Forelimb muscle (tissue), 1 donor: ENCODE results near the gene SH3BP5L. TPM values are rescaled to one million over a fixed set of nuclear protein-coding genes. Genes with fewer than 3 reads are reported as not detected.

Experiments used
- DNase-seq: peaks from one replicate; pipeline ENCODE4 v3.0.0-alpha.2; 2013; ENCODE audit warnings: low read depth
- polyA plus RNA-seq: library from polyadenylated mRNA; unstranded; fragments of 120-200 nt; gene quantifications from one replicate; pipeline ENCODE4 v1.2.1, GENCODE V29; 2013; ENCODE audit not compliant: insufficient read length

SH3BP5L gene
- polyA plus RNA-seq: 17.9 TPM

DNA sequence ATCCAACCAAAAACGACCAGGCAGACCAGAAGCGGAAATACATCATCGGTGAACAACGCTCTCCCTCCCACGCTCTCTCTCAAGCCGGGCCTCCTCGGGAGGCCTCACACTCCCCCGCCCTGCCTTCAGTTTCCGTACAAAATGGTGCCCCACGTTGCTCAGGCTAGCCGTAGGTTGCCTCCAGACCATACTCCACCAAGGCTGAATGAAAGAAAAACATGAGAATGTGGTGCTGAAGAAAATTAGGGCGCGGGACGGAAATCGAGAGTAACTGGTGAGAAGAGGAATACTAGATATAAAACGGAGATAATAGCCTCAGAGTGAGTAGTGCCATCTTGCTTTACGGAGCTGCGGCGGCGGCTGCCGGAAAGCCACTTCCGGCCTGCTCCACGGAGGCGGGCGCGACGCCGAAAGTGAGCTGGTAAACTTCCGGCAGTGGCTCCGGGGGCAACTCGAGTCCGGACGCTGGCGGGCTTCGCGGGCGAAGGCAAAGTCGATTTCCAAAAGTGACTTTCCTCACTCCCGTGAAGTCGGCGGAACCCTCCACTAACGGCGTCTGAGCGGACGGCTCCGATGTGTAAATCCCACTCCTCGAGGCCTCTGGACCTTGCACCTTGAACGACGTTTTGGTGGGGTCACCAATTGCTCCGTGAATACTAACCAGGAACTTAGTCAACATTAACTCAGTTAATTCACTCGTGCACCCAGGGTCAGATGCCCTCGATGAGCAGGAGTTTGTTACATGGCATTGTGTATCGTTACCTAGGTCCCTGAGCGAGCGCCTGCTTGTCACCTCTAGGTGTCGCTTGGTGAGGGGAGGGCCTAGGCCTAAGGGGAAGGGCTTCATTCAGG is at the start of gene SH3BP5L:
Gene SH3BP5L, minus strand, starts transcription at position 7 of the 852 bp plus-strand sequence. CDS start 980 bp downstream, outside the sequence.
- DNase-seq: peak; percentile 97

DNA sequence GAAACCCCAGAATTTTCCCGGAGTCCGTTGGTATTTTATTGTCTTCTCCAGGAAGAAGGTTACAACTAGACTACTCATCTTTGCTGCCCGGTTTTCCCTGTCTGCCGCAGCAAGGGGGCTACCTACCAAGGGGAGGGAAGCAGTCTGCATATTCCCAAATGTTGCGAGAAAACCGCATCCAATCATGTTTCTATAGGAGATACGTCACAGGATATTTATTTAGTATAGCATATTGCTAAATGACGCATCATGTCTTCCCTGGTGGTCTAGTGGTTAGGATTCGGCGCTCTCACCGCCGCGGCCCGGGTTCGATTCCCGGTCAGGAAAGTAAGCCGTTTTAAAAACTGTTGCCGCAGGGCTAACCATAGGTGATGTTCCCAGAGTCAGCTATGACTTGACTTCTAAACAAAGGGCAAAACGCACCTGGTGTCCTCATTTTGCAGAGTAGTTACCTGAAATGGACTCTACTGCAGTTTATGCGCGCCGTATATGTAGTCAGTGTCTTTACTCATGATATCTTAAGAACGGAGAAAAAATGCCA is 48.3 kb upstream of the SH3BP5L start:
- DNase-seq: peak; percentile 89

DNA sequence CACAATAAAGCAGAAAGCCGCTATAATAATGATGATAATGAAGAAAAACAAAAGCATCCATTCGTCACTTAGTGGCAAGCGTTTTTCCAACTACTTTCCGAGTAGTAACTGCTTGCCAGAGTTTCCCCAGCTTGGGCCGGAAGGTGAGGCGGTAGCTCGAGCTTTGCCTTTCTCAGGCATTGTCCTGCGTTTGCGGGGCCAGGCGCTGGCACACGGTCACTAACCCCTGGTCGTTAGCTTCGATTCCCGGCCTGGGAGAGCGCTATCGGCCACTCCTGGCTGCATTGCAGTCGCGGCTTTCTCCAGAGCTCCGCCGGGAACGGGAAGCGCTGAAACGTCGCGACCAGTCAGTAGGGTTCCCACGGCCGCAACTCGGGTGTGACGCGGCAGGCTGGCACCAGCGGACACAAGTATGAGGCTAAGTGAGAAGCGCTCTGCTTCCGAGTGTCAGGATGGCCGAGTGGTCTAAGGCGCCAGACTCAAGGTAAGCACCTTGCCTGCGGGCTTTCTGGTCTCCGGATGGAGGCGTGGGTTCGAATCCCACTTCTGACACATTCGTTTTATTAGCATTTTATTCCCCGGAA is 47.8 kb upstream of the SH3BP5L start:
- DNase-seq: peak; percentile 87

DNA sequence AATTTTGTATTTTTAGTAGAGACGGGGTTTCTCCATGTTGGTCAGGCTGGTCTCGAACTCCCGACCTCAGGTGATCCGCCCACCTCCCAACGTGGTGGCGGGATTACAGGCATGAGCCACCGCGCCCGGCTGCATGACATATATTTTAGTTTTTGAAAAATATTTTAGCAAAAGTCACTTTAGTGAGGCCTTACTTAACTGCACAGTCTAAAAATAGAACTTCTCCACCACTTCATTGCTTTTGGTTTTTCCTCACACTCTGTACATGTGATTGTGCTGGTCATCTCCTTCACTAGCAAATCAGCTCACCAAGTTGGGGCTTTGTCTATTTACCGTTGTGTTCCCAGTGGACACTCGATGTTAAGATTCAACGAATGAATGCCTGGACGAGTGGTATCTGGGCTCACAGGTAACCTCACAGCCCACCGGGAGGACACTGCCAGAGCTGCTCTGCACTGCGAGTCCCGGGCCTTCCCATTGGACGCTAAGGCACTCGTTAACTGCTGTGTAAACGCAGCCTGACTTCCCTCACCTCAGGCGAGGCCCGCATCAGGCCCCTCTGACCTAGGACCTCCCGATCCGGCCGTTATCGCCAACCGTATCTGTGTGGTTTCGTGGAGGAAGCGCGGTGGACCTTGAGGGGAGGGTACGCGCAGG is 47.2 kb upstream of the SH3BP5L start:
- DNase-seq: no peak

DNA sequence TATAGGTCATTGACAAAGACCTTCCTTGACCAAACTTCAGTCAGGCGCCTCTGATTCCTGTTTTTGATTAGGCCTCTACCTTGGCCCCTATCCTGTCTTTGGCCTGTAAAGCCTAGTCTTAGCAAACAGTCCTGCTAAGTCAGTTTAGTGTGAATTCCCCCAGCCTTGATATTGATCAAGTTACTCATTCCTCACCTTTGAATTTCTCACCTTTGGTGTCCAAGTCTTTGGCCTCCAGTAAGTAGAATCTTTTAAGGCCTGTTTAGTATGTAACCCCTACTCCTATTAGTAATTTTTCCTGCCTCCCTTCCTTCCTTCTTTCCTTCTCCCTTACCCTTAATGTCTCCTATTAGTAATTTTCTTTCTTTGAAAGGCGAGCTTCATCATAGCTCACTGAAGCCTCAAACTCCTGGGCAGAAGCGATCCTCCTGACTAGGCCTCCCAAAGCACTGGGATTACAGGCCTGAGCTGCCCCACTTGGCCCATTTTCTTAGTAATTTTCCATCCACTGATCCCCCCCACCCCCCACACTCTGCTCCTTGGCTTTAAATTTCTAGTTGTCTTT is 46.2 kb upstream of the SH3BP5L start:
- no peak for DNase-seq

DNA sequence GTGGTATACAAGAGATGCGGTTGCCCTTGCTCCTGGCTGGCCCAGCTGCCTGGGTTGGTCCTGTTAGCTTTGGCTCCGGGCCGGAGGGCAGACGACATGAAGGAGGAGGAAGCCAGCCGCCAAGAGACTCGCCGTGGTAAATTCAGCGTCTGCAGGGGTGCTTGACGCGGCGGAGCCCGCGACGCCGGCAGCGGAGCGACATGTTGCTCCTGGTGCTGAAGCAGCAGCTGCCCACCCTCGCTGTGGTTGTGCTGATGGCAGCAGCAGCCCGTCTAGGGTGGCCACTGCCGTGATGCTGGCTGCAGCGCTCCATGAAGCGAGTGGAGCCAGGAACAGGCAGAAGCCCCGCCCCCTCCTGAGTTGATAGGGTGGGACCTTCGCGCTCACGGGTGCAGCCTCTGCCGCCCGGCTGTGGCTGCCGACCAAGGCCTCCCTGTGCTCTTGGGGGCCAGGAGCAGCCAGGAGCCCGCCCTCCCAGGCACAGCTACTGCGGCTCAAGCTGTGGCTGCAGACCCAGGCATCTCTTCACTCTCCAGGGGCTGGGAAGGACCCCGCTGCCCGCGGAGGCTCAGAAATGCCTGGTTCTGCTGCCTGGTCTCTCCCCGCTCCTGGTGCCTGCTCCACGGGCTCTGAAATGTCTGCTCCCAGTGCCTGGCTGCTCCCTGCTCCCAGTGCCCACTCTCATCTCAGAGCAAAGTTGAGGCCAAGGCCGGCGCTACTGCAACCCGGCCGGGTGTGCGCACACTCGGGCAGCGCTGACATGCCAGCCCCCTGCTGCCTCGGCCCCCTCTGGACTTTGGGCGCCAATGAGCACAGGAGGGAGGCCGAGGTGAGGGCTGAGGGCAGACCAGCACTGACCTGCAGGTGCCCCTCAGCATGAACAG is 37.5 kb upstream of the SH3BP5L start:
- no peak for DNase-seq

DNA sequence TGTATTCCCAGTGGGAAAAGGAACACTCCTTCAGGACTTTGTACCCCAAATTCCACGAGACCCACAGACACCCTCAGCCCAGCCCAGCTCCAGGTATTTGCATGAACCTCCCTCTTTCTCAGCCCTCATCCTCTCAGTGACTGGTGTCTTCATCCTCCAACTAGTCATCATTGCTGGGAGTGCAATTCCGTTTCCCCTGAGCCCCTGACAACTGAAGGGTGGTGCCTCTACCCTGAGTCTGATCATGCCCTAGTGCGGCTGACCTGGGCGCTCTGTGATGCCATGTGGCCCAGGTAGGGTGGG is 36.9 kb upstream of the SH3BP5L start:
- DNase-seq: no peak

DNA sequence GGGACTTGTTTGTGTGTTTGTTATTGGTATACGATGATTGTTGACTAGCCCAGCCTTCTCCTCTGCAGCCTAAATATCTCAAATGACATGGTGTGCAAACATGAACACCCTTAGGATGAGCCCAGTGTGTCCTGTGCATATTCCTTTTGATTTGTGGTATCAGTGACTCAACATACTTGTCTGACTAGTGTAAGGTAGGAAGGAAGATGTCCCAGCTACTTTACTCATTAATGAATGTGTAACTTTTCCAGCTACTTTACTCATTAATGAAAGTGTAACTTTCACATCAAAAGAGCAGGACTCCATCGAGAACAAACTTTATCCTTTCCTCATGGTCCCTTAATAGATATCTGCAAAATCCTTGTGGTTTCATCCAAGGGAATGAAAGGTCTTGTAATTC is 35.9 kb upstream of the SH3BP5L start:
- DNase-seq: no peak

DNA sequence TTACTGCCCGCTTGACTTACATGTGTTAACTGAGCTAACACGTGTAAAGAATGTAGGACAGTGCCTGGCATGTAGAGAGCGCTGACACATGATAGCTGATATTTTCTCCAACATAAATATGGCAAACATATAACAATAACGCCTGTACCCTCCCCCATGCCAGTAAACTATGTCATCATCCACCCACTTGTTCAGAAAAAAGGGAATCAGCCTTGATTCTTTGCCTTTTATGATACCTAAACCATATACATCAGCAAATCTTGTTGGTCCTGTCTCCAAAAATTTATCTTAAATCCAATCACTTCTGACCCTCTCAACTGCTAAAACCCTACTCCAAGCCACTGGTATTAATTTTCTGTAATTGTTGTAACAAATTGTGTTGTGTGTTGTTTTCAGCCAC is 34.3 kb upstream of the SH3BP5L start:
- no peak for DNase-seq

DNA sequence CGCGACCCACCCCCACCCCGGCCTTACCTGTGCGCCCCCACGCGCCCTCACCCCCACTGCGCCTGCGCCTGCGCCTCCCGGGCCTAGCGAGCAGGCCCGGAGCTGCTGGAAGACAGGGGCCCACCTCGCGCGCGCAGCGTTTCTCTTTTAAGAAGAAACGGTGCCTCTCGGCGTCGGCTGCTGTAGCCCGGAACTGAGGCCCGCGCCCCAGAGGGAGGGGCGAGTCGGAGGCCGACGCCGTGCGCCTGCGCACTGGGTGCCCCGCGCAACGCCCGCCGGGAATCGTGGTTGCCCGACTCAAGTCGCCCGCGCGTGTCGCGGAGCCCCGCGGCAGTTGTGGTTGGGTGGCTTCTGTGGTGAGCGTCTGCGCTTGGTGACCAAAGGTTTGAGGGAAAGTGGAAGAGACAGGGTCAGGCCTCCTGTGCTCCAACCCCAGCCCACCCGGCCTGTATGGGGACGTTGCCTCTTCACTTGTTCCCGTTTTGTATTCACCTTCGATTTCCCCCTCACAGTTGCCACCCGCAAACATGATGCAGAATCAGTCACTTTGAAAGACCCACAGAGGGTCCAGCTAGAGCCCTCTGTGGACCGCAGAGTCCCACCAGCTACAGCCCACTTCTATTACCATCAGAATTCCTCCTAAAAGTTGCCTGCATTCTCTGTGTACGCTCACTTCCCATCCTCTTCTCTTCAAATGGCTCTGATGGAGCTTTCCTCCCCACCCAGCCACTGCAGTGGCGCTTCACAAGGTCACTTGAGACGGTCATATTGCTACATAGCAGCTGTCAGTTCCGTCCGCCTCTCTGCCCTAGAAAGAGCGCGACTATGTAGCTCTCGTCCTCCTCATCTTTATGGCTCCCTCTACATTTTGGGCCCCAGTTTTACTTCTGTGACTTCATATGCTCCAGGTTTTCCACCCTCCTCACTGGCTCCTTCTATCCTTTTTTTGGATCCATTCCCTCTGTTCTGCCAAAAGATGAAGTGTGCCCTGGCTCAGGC is 33.5 kb upstream of the SH3BP5L start, which contains the start of gene ZNF692:
Gene ZNF692, minus strand, starts transcription at position 195 of the 999 bp plus-strand sequence. CDS start 776 bp downstream, outside the sequence.
- DNase-seq: peak; percentile 84

DNA sequence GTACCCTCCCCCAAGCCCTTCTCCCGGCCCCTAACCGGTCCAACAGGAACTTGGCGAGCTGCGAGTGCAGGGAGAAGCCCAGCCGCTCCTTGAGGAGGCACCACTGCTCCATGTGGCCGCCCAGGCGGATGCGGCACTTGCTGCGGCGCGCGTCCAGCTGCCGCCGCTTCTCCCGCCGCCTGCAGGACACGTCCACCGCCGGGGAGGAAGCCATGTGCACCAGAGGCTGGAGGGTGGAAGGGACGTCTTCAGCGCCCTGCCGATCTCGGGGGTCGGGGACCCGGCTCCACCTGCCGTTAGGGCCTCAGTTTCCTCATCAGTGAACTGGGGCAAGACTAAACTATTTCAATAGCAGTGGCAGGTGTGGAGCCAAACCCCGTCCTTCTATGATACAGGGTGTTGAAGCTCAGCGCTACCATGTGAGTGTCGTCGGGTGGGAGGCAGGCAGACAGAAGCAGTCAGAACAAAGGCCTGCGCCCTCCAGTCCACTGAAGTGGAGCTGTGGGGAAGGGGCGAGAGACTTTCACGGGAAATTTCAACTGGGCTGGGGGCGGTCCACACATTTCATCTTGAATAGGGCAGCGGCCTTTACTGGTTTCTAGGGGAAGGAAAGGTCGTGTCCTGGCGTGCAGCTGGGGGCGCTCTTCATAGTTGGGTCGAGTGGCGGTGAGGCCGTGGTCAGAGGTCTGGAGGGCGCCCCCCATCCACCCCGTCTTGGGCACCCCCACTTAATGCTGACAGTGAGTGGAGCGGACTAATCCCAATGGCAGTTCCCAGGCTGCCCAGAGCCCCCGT is 32.6 kb upstream of the SH3BP5L start:
- no peak for DNase-seq

DNA sequence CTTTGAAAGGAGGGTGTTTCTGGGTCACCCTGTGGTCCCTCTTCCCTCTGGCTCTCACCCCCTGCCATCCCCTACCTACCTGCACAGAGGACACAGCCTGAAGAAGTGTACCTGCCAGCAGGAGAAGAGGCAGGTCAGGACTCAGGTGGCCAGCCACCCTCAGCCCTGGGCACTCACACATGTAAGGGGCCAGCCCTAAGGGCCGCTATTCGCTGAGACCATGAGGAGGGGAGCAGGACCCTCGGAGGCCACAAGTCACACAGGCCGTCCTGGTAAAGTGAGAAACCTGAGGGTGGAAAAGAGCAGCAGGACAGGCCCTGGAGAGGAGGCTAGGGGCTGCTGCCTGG is 32.0 kb upstream of the SH3BP5L start:
- no peak for DNase-seq

DNA sequence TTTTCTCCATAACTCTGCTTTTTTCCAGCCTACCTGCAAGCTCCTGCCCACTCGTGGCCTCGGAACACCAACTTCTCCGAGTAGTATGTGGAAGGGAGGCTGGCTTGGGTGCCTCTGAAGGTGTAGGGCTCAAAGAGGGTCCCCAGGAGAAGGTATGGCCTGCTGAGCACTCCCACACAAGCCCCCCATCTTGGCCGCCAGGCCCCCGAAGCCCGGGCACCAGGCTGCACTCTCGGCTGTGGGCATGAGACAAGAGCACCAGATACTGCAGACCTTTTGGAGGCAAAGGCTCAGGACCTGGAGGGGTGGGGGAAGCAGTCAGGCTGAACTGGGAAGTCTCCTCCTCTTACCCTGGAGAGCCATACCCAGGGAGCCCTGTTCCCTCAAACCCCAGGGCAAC is 31.5 kb upstream of the SH3BP5L start:
- no peak for DNase-seq

DNA sequence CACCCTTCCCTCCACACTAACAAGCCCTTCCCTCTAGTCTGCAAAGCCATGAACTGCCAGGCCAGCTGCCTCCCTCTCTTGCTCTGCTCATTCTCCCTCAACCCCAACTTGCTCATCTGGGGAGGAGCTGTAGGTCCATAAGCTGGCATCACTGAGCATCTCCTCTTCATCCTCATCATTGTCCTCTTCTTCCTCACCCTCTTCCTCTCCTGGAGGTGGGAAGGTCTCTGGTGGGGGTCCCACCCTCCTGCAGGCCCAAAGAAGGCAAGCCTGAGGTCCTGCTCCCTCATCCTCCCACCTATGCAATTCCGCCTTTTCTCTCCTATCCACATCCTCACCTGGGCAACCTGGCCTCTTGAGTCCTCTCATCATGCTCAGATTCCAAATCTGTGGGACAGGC is 30.5 kb upstream of the SH3BP5L start:
- no peak for DNase-seq

DNA sequence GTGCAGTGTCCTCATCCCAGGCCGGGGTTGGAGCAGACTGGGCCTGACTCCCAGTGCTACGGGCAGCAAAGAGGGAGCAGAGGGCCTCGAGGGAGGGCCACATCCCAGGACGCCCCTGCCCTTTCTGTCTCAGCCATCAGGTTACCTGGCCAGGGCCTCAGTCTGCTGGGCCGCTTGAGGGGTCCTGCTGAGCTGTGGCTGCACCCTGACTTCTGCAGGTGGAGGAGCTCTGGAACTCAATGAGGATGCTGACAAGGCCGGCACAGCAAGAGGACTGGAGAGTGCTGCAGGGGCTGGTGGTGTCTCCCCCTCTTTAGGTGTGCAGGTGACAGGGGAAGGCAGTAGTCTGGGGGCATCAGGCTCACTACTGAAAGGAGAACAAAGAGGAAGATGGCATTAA is 29.9 kb upstream of the SH3BP5L start:
- no peak for DNase-seq

DNA sequence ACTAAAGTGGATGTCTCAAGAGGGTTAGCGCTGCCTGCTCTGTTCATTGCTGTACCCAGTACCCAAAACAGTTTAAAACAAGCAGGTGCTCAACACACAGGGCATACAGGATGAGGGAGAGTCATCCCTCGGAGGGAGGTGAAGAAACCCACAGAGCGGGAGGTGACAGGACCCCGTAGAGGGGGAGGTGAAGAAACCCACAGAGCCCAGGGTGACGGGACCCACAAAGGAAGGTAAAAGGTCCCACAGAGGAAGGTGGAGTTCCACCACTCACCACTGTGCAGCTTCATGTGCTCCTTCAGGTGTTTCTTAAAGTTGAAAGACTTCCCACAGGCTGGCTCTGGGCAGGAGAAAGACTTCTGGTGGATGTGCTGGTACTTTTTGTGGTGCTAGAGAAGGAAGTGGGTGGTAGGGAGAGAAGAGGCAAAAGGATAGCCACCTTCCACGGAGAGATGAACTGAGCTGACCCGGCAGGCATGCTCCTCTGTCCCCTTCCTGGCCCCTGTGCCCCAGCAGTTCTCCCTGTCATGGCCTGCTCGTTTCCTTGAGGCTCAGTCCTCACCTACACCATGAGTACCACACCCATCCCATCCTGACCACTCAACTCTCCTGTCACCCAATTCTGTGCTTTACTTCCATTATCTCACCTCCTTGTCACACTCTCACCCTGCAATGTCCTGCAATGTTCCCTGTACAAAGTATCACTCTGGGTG is 28.1 kb upstream of the SH3BP5L start:
- DNase-seq: no peak

DNA sequence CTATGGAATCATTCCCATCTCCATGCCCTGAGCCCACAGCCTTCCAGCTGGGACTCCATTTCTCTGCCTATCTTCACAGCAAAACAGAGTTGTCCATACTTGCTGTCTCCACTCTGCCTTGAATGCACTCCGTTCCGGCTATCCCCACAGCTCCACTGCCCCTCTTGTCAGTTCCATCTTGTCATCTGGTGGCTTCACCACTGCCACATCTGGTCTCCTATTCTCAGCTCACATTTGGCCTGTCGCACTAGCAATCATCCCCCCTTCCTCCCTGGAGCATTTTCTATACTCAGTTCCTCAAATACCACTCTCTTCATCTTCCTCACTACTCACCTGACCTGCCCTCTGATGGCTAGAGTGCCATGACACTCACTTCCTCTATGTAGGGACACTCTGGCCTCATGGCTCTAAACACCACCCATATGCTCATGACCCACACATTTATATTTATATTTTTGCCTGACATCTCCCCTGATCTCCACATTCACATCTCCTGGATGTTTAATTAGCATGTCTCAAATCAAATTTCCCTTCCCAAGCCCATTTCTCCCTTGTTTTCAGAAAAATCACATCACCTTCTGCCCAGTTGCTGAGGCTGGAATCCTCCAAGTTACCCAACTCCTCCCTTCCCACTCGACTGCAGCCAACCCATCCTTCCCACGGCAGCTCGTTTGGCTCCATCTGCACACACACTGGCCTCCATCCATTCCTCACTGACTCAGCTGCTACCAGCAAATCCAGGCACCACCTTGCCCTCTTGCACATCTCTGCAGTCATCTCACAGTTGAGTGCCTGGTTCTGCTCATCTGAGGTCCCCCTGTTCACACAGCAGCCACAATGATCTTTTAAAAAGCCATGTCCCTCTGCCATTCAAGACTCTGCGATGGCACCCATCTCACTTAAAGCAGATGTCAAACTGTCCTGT is 27.0 kb upstream of the SH3BP5L start:
- DNase-seq: no peak
